Upper lobe of left lung (tissue), 4 donors: Measurements from ENCODE around the gene SPOCK1.

Experiments
- POLR2AphosphoS5 ChIP-seq, 2 donors: sonication (generic); formaldehyde crosslinking; IDR thresholded peaks; one replicate each; pipeline ENCODE4 v1.5.1; 2017; ENCODE audit warnings: antibody characterized with exemption in 2 of 2
- TF ChIP-seq, protein P1 (sequence below), 6 experiments: fragments of 450-650 bp in 4 of 6; fragments of 200-600 bp in 2 of 6; sonication (generic) in 2 of 6; IDR thresholded peaks; one replicate each; pipeline ENCODE4 v1.5.1; 2016 to 2019; ENCODE audit warnings: antibody characterized with exemption in 6 of 6

DNA sequence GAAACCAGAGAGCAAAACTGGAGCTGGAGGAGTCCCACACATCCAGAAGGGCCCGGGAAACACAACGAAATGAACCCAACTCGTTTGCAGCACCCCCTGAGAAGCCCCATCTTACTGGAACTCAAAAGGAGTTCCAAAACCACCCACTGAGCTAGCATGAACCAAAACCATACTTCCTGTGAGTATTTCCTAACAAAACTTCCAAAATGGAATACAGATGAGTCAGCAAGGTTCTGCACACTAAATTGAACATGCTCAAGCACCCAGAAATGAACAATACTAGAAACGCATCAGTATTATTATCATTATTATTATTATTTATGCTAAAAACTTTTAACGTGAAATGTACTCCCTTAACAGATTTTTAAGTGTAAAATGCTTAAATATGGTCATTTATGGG is 8.0 kb upstream of the SPOCK1 start:
- no peak for TF ChIP-seq POLR2AphosphoS5 (IDR thresholded peaks at IDR 0.05)
- TF ChIP-seq, protein P1, sequence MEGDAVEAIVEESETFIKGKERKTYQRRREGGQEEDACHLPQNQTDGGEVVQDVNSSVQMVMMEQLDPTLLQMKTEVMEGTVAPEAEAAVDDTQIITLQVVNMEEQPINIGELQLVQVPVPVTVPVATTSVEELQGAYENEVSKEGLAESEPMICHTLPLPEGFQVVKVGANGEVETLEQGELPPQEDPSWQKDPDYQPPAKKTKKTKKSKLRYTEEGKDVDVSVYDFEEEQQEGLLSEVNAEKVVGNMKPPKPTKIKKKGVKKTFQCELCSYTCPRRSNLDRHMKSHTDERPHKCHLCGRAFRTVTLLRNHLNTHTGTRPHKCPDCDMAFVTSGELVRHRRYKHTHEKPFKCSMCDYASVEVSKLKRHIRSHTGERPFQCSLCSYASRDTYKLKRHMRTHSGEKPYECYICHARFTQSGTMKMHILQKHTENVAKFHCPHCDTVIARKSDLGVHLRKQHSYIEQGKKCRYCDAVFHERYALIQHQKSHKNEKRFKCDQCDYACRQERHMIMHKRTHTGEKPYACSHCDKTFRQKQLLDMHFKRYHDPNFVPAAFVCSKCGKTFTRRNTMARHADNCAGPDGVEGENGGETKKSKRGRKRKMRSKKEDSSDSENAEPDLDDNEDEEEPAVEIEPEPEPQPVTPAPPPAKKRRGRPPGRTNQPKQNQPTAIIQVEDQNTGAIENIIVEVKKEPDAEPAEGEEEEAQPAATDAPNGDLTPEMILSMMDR (IDR thresholded peaks at IDR 0.05), result no peak
